PC-3 (cell line): ENCODE measurements around the gene TACC2.

ENCODE experiments used
- CTCF ChIP-seq: fragments of 300-600 bp; sonication (generic); conservative IDR thresholded peaks from 2 replicates; pipeline ENCODE4 v1.5.1; 2017; ENCODE audit warnings: antibody characterized with exemption, low read depth, mild to moderate bottlenecking, low read length
- EZH2 ChIP-seq: fragments of 300-600 bp; sonication (generic); IDR thresholded peaks from one replicate; pipeline ENCODE4 v1.6.1; 2017; ENCODE audit warnings: antibody characterized with exemption, mild to moderate bottlenecking, low read length; ENCODE audit not compliant: unreplicated experiment

GRCh38 chr10:122120008-122120744 lies 131.2 kb downstream of the TACC2 start:
- no peak for TF ChIP-seq CTCF
- no peak for TF ChIP-seq EZH2
